GM12878 (cell line): ENCODE data around the gene DLL1. TPM values are rescaled to one million over a fixed set of nuclear protein-coding genes. Genes with fewer than 3 reads are reported as not detected.

Source experiments
- ATAC-seq: fragments of 200-7000 bp; cut with Tn5 transposase; 3 replicates; pipeline ENCODE4 v1.9.1; 2020; ENCODE audit warnings: mild to moderate bottlenecking, moderate library complexity
- BruUV-seq: library from RNA; stranded (reverse); fragments of 400-500 nt; replicated peaks from 2 replicates; lab custom pipeline; 2021; lab: Mats Ljungman, UMichigan
- CTCF ChIA-PET: fragments of 300-600 bp; sonication (Branson Sonifier 250); formaldehyde crosslinking; extraction: SDS; loops from one replicate; lab custom pipeline; 2021; ENCODE audit warnings: inconsistent platforms; lab: Yijun Ruan, JAX
- POLR2A ChIA-PET: fragments of 350-600 bp; formaldehyde crosslinking; extraction: SDS; loops from one replicate; lab custom pipeline; 2021; ENCODE audit warnings: inconsistent platforms; lab: Charles Lee
- RAD21 ChIA-PET: fragments of 300-600 bp; sonication (Branson Sonifier 250); formaldehyde crosslinking; loops from one replicate; lab custom pipeline; 2023; ENCODE audit warnings: antibody characterized with exemption; ENCODE audit not compliant: unreplicated experiment; lab: Charles Lee
- SMC1A ChIA-PET: fragments of 300-600 bp; sonication (Branson Sonifier 250); formaldehyde crosslinking; loops from one replicate; lab custom pipeline; 2023; ENCODE audit not compliant: unreplicated experiment, uncharacterized antibody; lab: Charles Lee
- DNase-seq: peaks from one replicate; pipeline ENCODE4 v3.0.0-alpha.2; 2011; ENCODE audit warnings: low read depth, low spot score
- FAIRE-seq: peaks from 3 replicates; lab custom pipeline; 2011; peaks lifted over from hg19 to GRCh38; lab: Jason Lieb, UNC
- H2AFZ ChIP-seq: 2 replicates; pipeline ENCODE4 v1.6.0; 2011; ENCODE audit warnings: low read depth, low read length, control low read depth; ENCODE audit not compliant: control insufficient read depth
- H3K27ac ChIP-seq: 2 replicates; pipeline ENCODE4 v1.5.1; 2011; ENCODE audit warnings: control low read depth; ENCODE audit not compliant: control insufficient read depth, insufficient read depth
- H3K27me3 ChIP-seq, 2 experiments: replicated peaks in 1 of 2; 2 replicates each; pipeline versions ENCODE4 v1.6.0 to v1.6.1; 2011; ENCODE audit warnings: low read length in 1 of 2; ENCODE audit not compliant: control insufficient read depth in 2 of 2, insufficient read depth in 2 of 2
- H3K36me3 ChIP-seq, 2 experiments: 2 replicates each; pipeline ENCODE4 v1.5.1; 2011; ENCODE audit warnings: low read length in 1 of 2; ENCODE audit not compliant: control insufficient read depth in 2 of 2, insufficient read depth in 2 of 2
- H3K4me1 ChIP-seq: 2 replicates; pipeline ENCODE4 v1.6.1; 2011; ENCODE audit warnings: mild to moderate bottlenecking, low read length, moderate library complexity, mixed read lengths; ENCODE audit not compliant: control insufficient read depth, insufficient read depth
- H3K4me2 ChIP-seq: 2 replicates; pipeline ENCODE4 v1.6.0; 2011; ENCODE audit warnings: control low read depth; ENCODE audit not compliant: control insufficient read depth, insufficient read depth
- H3K4me3 ChIP-seq: fragments of 200-600 bp; sonication (generic); 2 replicates; pipeline ENCODE4 v1.5.1; 2016
- H3K79me2 ChIP-seq: 2 replicates; pipeline ENCODE4 v1.6.0; 2011; ENCODE audit warnings: low read length; ENCODE audit not compliant: control insufficient read depth, insufficient read depth
- H3K9ac ChIP-seq: 2 replicates; pipeline ENCODE4 v1.8.0; 2011; ENCODE audit warnings: low read length, control low read depth, mixed read lengths; ENCODE audit not compliant: control insufficient read depth, insufficient read depth
- H3K9me3 ChIP-seq: replicated peaks from 3 replicates; pipeline ENCODE4 v1.5.1; 2011; ENCODE audit warnings: mild to moderate bottlenecking, low read length; ENCODE audit not compliant: control insufficient read depth, insufficient read depth
- H4K20me1 ChIP-seq: 2 replicates; pipeline ENCODE4 v1.6.0; 2011; ENCODE audit not compliant: control insufficient read depth, insufficient read depth
- BRCA1 ChIP-seq: IDR thresholded peaks from 2 replicates; pipeline ENCODE4 v1.6.1; 2011; ENCODE audit warnings: low read depth, low read length, improper control_type of control experiment
- CBX5 ChIP-seq: sonication (generic); IDR thresholded peaks from 2 replicates; pipeline ENCODE4 v1.6.1; 2016; ENCODE audit warnings: low read depth, moderate library complexity, mild to moderate bottlenecking, inconsistent platforms
- IKZF1 ChIP-seq: fragments of 450-650 bp; conservative IDR thresholded peaks from 2 replicates; pipeline ENCODE4 v1.6.1; 2017; ENCODE audit warnings: antibody characterized with exemption, mild to moderate bottlenecking
- MTA3 ChIP-seq: IDR thresholded peaks from 2 replicates; pipeline ENCODE4 v1.6.1; 2012; ENCODE audit warnings: low read length, inconsistent platforms, borderline replicate concordance
- MYB ChIP-seq: fragments of 150-350 bp; IDR thresholded peaks from 2 replicates; pipeline ENCODE4 v1.6.1; 2014; ENCODE audit warnings: mild to moderate bottlenecking, low read depth, low read length, borderline replicate concordance
- SP1 ChIP-seq: IDR thresholded peaks from one replicate; pipeline ENCODE4 v1.6.1; 2011; ENCODE audit warnings: low read depth, low read length
- TAF1 ChIP-seq: IDR thresholded peaks from 2 replicates; pipeline ENCODE4 v1.6.1; 2011; ENCODE audit warnings: mild to moderate bottlenecking, low read depth, low read length, borderline replicate concordance
- ZSCAN29 ChIP-seq: fragments of 450-650 bp; IDR thresholded peaks from 2 replicates; pipeline ENCODE4 v1.6.1; 2017; ENCODE audit warnings: mild to moderate bottlenecking, moderate library complexity
- WGBS: methylation state at CpG from one replicate; pipeline ENCODE4 v1.1.6; 2016; ENCODE audit warnings: low lambda C conversion rate; ENCODE audit not compliant: insufficient replicate concordance, insufficient coverage; ENCODE audit errors: missing lambda C conversion rate; 5-methylcytosine and 5-hydroxymethylcytosine counted together
- in situ Hi-C: fragments of 300-500 bp; cut with MboI; formaldehyde crosslinking; loops from 9 replicates; pipeline ENCODE4 v1.14.3; 2018; ENCODE audit warnings: mixed read lengths
- intact Hi-C: fragments of 100-400 bp; cut with micrococcal nuclease; formaldehyde crosslinking; loops from one replicate; pipeline ENCODE4 v1.14.2; 2022; ENCODE audit not compliant: unreplicated experiment
- polyA plus RNA-seq, 11 experiments: library from polyadenylated mRNA; depleted of rRNA in 4 of 11; unstranded in 6 of 11; stranded (reverse) in 5 of 11; fragments of >200 nt; fragmentation: Nextera tagmentation in 4 of 11; fragmentation: Illumina TruSeq in 1 of 11; extraction: Ambion mirVana in 4 of 11; extraction: Trizol in 1 of 11; gene quantifications; 1 replicate in 1 of 11; 2 replicates in 10 of 11; pipeline versions ENCODE4 v1.2.1 to v1.2.3, GENCODE V29; 2011 to 2016; ENCODE audit warnings: inconsistent platforms in 2 of 11, missing spikeins in 2 of 11, low read depth in 1 of 11
- total RNA-seq, 4 experiments: library from RNA; depleted of rRNA in 3 of 4; stranded (reverse); fragments of >200 nt in 3 of 4; fragmentation: Illumina TruSeq in 1 of 4; extraction: Trizol in 1 of 4; gene quantifications; 2 replicates each; pipeline versions ENCODE4 v1.2.1 to v1.2.3, GENCODE V29; 2013 to 2021
- TF ChIP-seq, protein P1 (sequence below): fragments of 150-350 bp; IDR thresholded peaks from 2 replicates; pipeline ENCODE4 v1.6.1; 2014; ENCODE audit warnings: mild to moderate bottlenecking, low read depth, low read length

DLL1 gene
- total and polyA plus RNA-seq, 10 of the 15 experiments (the other 5 are each of a cell fraction or from before 2014, with no cell fraction given): 0.02 to 0.80 (median 0.19) TPM

DNA sequence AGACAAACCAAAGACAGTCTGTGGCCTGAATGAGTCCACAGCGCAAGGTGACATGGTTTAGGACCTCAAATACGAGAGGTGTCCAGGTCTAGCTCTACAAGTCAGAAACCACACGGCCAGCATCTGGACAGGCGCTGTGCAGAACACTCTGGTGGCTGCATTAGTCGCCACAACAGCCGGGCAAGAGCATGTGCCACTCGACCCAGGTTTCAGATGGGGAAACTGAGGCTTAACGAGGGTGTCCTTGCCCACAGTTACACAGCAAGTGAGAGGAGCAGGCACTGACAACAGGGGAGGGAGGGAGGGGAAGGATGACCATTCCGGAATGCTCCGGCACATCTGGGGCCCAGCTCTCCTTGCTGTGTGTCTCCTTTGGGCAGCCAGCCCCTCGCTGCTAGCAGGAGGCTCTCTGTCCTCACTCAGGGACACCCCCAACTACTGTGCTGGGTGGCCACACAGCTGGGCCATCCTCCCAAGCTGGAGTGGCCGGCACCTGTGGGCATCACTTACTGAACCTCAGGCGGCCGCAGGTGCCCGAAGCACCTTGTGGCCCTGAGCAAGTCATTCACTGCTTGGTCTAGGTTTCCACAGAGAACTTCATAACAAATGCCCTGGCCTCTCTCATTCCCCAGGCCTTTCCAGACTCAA lies 6.6 kb downstream of the DLL1 start:
- Histone ChIP-seq H3K4me1 (peaks cover 1% of the 10 kb centered on the region), H3K4me3 (no peak overlapping the region), H3K4me2 (no peak overlapping the region), H3K9ac (no peak overlapping the region), H2AFZ (no peak overlapping the region), H3K79me2 (no peaks in the 10 kb centered on the region), H3K36me3 (no peaks in the 10 kb centered on the region), H4K20me1 (no peaks in the 10 kb centered on the region), H3K27me3 (peaks cover 2 to 12% of the 10 kb centered on the region in 2 experiments; a peak in 2 of 4 replicates), H3K27ac (no peak overlapping the region), H3K9me3 (no peaks in the 10 kb centered on the region; the same call in 2 of the 3 replicates)
- SMC1A ChIA-PET: no interaction called here
- DNase-seq: no peak
- POLR2A ChIA-PET: no interaction called here
- in situ Hi-C loops: no loop called here
- intact Hi-C loops: no loop called here
- ATAC-seq: no peak
- no peak for FAIRE-seq
- TF ChIP-seq SP1: no peak
- TF ChIP-seq TAF1: no peak
- TF ChIP-seq MYB: no peak
- TF ChIP-seq ZSCAN29: no peak
- no peak for TF ChIP-seq IKZF1
- no peak for TF ChIP-seq BRCA1
- TF ChIP-seq, protein P1, sequence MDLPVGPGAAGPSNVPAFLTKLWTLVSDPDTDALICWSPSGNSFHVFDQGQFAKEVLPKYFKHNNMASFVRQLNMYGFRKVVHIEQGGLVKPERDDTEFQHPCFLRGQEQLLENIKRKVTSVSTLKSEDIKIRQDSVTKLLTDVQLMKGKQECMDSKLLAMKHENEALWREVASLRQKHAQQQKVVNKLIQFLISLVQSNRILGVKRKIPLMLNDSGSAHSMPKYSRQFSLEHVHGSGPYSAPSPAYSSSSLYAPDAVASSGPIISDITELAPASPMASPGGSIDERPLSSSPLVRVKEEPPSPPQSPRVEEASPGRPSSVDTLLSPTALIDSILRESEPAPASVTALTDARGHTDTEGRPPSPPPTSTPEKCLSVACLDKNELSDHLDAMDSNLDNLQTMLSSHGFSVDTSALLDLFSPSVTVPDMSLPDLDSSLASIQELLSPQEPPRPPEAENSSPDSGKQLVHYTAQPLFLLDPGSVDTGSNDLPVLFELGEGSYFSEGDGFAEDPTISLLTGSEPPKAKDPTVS: no peak
- no peak for TF ChIP-seq MTA3
- TF ChIP-seq CBX5: no peak
- no TSS peak for BruUV-seq
- WGBS: 73% methylated on average over 13 of the region's 15 CpGs
- CTCF ChIA-PET: no interaction called here
- RAD21 ChIA-PET: no interaction called here
